ENCODE results near the gene APLF. TPM values are rescaled to one million over a fixed set of nuclear protein-coding genes. Genes with fewer than 3 reads are reported as not detected.
A peak's percentile ranks its signal among the peaks of the same experiment; 100 is the strongest.

Gene APLF
- total and polyA plus RNA-seq, 10 of the 15 experiments (the other 5 are each of a cell fraction or from before 2014, with no cell fraction given) = 0.66 to 2.8 (median 1.8) TPM

- TF ChIP-seq, protein P1, sequence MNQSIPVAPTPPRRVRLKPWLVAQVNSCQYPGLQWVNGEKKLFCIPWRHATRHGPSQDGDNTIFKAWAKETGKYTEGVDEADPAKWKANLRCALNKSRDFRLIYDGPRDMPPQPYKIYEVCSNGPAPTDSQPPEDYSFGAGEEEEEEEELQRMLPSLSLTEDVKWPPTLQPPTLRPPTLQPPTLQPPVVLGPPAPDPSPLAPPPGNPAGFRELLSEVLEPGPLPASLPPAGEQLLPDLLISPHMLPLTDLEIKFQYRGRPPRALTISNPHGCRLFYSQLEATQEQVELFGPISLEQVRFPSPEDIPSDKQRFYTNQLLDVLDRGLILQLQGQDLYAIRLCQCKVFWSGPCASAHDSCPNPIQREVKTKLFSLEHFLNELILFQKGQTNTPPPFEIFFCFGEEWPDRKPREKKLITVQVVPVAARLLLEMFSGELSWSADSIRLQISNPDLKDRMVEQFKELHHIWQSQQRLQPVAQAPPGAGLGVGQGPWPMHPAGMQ (IDR thresholded peaks at IDR 0.05; ENCODE audit: borderline replicate concordance) = no peak
- no peak for TF ChIP-seq SIX5 (IDR thresholded peaks at IDR 0.05; ENCODE audit: low read depth, low read length, severe bottlenecking)
- no peak for TF ChIP-seq JUND (IDR thresholded peaks at IDR 0.05; ENCODE audit: low read depth, low read length)
- no peak for TF ChIP-seq BCLAF1 (IDR thresholded peaks at IDR 0.05)
- TF ChIP-seq TCF7 (IDR thresholded peaks at IDR 0.05; ENCODE audit: borderline replicate concordance) = no peak
- TF ChIP-seq GABPA (IDR thresholded peaks at IDR 0.05; ENCODE audit: low read depth) = no peak
- peak; percentile 51 for TF ChIP-seq MEF2B (IDR thresholded peaks at IDR 0.05; ENCODE audit: partially characterized antibody, poor library complexity, severe bottlenecking)
- no peak for TF ChIP-seq STAT3 (IDR thresholded peaks at IDR 0.05; ENCODE audit: low read depth, low read length)
- no peak for TF ChIP-seq SREBF1 (IDR thresholded peaks at IDR 0.05; ENCODE audit: low read length)
- no peak for TF ChIP-seq E2F4 (IDR thresholded peaks at IDR 0.05; ENCODE audit: low read depth, low read length)
- TF ChIP-seq RELA (IDR thresholded peaks at IDR 0.05; ENCODE audit: borderline replicate concordance, partially characterized antibody) = peak; percentile 74
- no peak for TF ChIP-seq ZNF207 (IDR thresholded peaks at IDR 0.05; ENCODE audit: borderline replicate concordance)
- TF ChIP-seq YBX1 (IDR thresholded peaks at IDR 0.05) = no peak
- no peak for TF ChIP-seq BCL3 (IDR thresholded peaks at IDR 0.05; ENCODE audit: borderline replicate concordance, insufficient read depth, low read depth, low read length, poor library complexity, severe bottlenecking)
- TF ChIP-seq RUNX3 (IDR thresholded peaks at IDR 0.05; ENCODE audit: low read length) = peak; percentile 96
- TF ChIP-seq, protein P2, sequence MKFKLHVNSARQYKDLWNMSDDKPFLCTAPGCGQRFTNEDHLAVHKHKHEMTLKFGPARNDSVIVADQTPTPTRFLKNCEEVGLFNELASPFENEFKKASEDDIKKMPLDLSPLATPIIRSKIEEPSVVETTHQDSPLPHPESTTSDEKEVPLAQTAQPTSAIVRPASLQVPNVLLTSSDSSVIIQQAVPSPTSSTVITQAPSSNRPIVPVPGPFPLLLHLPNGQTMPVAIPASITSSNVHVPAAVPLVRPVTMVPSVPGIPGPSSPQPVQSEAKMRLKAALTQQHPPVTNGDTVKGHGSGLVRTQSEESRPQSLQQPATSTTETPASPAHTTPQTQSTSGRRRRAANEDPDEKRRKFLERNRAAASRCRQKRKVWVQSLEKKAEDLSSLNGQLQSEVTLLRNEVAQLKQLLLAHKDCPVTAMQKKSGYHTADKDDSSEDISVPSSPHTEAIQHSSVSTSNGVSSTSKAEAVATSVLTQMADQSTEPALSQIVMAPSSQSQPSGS (IDR thresholded peaks at IDR 0.05; ENCODE audit: low read length) = peak; percentile 74
- TF ChIP-seq SMAD5 (IDR thresholded peaks at IDR 0.05; ENCODE audit: low read depth) = no peak
- no peak for TF ChIP-seq KAT2A (conservative IDR thresholded peaks at IDR 0.05; ENCODE audit: control insufficient read depth, low read depth, low read length)
- TF ChIP-seq, protein P3, sequence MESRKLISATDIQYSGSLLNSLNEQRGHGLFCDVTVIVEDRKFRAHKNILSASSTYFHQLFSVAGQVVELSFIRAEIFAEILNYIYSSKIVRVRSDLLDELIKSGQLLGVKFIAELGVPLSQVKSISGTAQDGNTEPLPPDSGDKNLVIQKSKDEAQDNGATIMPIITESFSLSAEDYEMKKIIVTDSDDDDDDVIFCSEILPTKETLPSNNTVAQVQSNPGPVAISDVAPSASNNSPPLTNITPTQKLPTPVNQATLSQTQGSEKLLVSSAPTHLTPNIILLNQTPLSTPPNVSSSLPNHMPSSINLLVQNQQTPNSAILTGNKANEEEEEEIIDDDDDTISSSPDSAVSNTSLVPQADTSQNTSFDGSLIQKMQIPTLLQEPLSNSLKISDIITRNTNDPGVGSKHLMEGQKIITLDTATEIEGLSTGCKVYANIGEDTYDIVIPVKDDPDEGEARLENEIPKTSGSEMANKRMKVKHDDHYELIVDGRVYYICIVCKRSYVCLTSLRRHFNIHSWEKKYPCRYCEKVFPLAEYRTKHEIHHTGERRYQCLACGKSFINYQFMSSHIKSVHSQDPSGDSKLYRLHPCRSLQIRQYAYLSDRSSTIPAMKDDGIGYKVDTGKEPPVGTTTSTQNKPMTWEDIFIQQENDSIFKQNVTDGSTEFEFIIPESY (IDR thresholded peaks at IDR 0.05) = no peak; the same call in 1 of the 2 replicates
Observed at GRCh38 chr2:68426848-68427579, 40.4 kb upstream of the APLF start (continued).

Measured in GM12878 (cell line).